Fibroblast of skin of scalp (primary cell): ENCODE data around the gene ASCL3. TPM values are rescaled to one million over a fixed set of nuclear protein-coding genes. Genes with fewer than 3 reads are reported as not detected.
"Not testable (repeated sequence)": the region's sequence is repeated elsewhere in the genome, so short reads cannot be mapped to it uniquely, and the experiment has no call there.

ENCODE experiments used
- DNase-seq: peaks from one replicate; pipeline ENCODE4 v3.0.0-alpha.2; 2013
- polyA plus RNA-seq, 2 experiments: library from polyadenylated mRNA; unstranded; fragments of 120-200 nt; gene quantifications; one replicate each; pipeline ENCODE4 v1.2.1, GENCODE V29; 2013; ENCODE audit not compliant: insufficient read length in 2 of 2

The ASCL3 gene, protein sequence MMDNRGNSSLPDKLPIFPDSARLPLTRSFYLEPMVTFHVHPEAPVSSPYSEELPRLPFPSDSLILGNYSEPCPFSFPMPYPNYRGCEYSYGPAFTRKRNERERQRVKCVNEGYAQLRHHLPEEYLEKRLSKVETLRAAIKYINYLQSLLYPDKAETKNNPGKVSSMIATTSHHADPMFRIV
- polyA plus RNA-seq (2013, experiment 1 of 2; ENCODE audit: insufficient read length) = not detected
- polyA plus RNA-seq (2013, experiment 2 of 2; ENCODE audit: insufficient read length) = not detected

DNA sequence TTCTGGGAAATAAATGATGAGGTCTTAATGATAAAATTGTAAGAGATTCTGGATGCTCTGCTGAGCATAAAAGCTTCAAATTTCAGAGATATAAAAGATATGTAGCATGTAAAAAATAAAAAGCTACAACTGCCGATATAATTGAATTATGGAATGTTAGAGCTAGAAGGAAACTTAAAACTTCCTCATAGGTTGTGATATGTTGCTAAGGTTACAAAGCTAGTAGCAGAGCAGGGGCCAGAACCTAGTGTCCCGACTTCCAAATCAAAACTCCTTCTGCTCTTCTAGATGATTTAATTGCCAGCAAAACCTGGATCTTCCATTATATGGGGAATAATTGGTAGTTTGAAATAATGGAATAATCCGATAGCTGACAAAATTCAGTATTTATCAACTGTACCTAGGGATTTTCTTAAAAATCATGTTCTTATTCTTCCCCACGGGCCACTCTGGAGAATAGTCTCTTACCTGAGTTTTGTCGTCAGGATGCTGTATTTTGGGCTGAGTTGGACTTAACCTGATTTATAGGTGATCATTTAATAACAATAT is at the start of gene ASCL3:
Gene ASCL3 (minus strand): TSS at position 499 of the 549 bp plus-strand sequence. CDS start 4,855 bp downstream, outside the sequence.
- no peak for DNase-seq

DNA sequence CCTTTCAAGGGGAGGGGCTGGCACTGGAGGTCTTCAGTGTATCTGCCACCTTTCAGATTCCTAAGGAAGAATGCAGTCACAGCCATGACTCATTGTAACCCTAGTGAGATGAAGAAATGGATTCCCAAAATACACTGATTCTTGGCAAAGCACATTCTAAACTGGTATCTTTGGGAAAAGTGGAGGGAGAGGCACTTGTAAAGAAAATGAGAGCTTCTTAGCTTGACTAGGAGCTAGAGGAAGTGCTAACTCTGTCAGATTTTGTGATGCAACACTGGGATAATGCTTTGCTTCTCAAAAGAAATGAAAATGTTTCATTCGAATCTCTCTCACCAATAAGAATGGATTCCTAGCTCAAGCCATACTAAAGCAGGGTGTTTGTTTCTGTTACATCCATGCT is 46.6 kb upstream of the ASCL3 start:
- DNase-seq = peak; percentile 65

DNA sequence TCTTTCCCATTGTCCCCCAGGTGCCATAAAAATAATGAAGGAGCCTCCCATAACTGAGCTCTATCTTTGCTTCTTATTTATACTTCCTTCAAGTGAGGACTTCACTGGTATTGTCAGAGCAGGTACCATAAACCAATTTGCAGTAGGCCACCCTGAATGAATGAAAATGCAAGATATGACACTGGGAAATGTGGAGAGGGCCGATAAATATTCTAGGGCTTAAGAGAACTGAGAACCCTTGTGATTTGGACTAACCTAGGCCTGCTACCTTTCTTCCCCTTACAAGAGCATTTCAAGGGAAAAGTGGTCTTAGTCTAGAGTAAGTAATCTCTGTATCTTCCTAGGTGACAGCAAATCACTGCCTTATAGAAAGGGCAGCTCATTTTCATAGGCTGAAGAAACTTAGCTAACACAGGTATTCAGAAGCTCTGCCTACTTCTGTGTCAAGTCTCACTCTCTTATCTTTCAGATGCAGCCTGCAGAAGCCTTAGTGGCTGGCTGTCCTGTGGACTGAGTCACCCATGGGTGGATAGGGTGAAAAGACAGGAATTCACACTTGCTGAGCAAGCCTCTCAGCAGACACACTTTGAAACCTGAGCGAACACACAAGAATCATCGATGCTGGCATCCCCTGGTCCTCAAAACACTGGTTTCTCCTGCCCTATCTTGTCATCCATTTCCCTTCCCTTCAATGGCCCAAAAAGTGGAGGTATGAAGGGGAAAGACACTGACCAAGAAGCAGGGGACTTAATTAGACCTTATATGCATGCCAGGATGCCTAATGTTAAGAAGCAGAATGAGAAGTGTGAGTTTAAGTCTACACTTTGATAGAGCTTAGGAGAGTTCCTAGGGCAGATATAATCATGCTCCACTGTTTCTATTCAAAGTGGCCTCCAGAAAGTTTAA is 45.8 kb upstream of the ASCL3 start:
- DNase-seq = peak; percentile 47

DNA sequence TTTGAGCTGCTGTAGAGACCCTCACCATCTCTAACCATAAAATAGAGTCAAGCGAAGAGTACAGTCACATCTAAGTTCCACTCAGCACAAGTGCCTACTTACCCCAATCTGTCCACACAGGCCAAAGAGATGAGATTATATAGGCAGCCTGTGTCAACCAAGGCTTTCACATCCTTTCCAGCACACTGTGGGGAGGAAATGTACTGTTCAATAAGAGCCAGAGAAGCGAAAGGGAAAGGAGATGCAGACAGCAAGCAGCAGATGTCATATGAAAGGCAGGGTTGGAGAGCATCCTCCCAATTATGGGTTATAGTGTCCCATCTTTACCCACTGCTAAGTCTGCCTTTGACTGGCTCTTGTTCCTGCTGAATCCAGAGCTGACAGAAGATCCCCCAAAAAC is 44.6 kb upstream of the ASCL3 start:
- no peak for DNase-seq

DNA sequence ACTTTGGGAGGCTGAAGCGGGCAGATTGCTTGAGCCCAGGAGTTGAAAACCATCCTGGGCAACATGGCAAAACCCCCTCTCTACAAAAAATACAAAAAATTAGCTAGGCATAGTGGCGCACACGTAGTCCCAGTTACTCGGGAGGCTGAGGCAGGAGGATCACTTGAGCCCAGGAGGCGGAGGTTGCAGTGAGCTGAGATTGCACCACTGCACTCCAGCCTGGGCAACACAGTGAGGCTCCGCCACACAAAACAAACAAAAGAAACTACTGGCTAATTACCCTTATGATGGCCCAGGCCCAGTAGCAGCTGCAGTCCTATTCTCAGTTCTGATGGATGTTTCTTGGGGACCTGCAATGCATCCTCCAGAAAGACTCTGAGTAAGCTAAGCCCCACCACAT is 44.0 kb upstream of the ASCL3 start:
- not testable (repeated sequence) for DNase-seq

DNA sequence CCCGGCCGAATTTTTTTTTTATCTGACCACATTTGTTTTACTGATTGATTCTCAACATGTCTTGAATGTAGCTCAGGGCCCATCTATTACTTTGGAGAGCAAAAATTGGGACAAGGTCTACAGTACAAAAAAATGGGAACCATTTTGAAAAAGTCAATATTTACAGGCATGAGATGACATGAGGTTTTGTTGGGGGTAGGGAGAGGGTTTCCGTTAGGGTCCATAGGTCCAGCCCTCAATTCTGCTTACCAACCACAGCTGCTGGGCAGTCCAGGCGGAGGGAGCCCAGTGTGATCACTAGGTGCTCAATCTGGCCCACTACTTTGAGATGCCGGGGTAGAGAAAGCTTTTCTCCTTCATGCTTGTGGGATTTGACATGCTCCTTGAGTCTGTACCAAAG is 42.6 kb upstream of the ASCL3 start:
- no peak for DNase-seq

DNA sequence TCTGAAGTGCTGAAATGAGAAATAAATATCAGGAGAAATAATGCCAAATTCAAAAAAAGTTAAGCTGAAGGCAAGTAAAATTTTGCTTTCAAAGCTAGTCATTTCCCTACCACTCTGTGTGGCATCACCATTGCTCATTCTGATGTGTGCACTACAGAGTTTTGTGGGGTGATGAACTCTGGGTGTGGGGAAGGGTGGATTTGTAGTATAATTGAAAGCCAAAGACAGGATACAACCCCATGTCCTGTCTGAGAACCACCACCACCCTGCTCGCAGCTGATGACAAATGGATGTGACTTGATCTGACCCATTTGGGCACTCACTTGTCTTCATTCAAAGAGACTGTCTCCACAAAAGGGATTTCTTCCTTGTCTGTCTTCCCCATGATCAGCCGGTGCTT is 40.7 kb upstream of the ASCL3 start:
- no peak for DNase-seq

DNA sequence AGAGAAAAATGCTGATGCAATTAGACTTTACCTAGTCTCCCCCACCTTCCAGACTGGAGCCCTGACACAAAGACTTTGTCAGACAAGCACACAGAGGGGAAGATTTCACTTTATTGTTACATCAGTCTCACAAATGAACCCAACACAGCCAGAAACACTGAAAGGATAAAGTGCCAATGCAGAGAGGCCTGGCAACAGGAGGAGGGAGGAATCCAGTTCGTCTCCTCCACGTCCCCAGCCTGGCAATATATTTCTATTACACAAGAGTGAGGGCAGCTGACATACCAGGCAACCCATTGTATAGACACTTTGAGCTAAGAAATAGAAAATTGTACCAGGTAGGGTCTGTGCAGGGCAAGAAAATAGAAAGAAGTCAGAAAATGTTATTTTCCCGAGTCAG is 37.7 kb upstream of the ASCL3 start:
- DNase-seq = no peak

DNA sequence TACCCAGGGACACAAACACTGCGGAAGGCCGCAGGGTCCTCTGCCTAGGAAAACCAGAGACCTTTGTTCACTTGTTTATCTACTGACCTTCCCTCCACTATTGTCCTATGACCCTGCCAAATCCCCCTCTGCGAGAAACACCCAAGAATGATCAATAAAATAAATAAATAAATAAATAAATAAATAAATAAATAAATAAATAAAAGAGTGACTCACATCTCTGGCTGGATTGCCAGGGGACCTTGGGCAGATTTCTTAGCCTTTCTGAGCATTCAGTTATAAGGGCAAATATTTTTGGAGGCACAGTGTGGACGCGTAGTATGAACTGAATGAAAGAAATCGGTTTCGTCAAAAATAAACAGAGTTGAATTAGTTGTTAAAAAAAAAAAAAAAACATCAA is 36.5 kb upstream of the ASCL3 start:
- DNase-seq = not testable (repeated sequence)

DNA sequence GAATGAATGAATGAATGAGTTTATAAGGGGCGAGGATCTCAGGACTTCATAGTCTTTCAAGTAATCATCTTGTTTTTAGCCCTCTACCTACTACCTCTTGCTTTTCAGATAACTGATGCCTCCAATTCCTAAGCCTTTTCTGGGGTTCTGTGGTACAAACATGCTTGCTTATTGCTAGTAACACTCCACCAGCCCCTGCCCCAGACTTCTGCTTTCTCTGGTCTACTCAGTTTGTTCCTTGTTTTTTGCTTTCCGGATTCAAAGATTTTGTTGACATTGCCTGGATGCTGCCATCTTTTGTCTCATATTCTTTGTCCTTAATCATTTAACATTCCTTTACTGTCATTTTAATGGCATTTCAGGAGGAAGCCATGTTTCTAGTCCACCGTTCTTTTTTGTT is 30.3 kb upstream of the ASCL3 start:
- no peak for DNase-seq

DNA sequence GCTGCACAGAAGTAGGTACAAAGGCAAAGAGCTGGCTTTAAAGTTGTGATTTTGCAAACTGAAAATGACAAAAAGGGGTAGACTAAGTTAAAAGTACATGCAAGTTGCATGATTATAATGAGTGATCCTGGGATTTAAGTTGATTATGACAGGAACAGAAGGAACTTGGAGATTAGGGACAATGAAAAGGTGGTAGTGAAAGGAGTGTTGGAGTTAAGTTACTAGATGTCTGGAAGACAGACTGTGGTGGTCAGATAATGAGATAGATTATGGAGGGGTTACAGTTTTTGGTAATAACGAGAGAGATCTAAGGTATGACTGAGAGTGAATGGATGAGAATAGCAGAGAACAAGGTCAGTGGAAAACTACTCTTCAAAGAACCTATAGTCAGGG is 29.1 kb upstream of the ASCL3 start:
- no peak for DNase-seq

DNA sequence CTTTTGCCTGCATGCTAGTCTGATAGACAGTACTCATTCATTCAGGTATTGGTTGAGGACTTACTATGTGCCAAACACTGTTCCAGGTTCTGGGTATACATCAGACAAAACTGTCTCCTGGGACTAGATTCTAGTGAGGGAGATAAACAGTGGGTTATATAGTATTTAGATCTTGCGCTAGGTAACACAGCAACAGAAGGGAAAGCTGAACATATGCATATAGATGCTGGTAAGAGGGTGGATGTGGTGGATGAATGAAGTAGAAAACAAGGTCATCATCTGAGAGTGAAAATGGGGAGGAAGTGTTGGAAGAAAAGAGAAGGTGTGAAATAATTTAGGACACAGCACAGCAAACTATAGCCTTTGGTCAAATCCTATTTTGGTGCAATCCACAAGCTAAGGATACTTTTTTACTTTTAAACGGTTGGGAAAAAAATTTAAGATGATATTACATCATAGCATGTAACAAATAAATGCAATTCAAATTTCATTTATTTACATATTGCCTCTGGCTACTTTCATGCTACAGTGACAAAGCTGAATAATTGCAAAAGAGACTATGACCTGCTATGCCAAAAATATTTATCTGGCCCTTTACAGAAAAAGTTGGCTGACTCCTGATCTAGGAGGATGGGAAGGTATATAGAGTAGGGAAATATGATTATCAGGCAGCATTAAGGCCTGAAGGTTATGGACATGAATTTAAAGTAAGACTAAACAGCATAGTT is 28.5 kb upstream of the ASCL3 start:
- DNase-seq = no peak

DNA sequence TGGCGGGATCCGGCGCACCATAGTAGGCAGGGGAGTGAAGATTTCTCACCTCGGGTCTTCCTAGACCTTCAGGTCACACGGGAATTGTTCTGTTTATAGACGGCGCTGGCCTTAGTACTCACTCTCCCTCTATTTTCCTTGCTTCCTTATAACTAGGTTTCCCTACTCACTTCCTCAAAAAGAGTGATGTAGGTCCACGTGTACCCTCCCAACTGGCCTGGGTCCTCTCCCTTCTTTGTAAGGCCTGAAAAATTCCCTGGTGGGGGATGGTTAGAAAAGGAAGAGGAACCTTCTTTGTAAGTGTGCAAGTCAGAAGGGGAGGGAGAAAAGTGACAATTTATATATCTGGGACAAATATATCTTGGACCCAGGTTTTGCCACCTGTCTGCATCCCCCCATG is 24.4 kb upstream of the ASCL3 start:
- DNase-seq = no peak

DNA sequence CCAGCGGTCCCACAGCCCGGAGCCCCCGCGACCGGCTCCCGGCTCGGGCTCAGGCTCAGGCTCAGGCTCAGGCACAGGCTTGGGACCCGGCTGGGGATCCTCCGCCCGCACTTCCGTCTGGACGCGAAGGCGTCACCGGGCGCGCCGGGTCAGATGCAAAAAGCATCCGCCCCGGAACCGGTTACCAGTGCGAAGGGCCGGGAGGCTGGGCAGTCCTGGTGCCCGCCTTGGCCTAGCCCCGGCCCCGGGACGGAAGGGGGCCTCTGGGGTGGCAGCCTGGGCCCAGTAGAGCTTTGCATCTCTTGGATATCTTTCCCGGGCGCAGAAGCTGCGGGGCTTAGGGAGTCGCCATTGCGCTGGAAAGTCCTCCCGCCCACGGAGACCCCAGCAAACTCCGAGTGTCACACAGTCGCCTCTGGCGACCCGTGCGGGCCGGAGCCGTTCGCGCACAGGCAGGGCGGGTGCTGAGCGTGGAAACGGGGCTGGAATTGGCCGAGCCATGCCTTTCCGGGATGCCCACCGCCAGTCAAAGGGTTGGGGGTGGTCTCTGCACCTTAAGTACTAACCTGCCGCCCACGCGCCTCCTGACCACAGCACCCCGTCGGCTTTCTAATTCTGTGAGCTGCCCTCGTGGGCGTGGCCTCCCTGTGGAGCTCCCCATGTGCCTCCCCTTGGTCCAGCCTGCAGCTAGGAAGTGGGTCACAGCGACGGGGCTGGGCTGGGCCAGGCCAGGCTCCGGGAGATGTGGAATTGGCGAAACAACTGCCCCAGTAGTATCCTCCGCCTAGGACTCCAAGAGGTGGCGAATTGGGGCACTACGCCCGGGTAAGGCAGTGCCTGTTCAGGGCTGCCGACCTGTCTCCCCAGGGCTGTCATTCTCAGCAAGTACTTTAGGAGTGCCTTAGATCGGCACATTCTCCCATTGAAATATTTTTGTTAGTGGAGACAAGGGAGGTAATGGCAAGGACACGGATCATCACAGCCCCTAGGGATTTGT is 21.8 kb upstream of the ASCL3 start, which contains the start of gene TMEM9B:
Gene TMEM9B (minus strand): TSS at position 119 of the 997 bp plus-strand sequence. CDS start 129 bp downstream, outside the sequence.
- peak; percentile 86 for DNase-seq

DNA sequence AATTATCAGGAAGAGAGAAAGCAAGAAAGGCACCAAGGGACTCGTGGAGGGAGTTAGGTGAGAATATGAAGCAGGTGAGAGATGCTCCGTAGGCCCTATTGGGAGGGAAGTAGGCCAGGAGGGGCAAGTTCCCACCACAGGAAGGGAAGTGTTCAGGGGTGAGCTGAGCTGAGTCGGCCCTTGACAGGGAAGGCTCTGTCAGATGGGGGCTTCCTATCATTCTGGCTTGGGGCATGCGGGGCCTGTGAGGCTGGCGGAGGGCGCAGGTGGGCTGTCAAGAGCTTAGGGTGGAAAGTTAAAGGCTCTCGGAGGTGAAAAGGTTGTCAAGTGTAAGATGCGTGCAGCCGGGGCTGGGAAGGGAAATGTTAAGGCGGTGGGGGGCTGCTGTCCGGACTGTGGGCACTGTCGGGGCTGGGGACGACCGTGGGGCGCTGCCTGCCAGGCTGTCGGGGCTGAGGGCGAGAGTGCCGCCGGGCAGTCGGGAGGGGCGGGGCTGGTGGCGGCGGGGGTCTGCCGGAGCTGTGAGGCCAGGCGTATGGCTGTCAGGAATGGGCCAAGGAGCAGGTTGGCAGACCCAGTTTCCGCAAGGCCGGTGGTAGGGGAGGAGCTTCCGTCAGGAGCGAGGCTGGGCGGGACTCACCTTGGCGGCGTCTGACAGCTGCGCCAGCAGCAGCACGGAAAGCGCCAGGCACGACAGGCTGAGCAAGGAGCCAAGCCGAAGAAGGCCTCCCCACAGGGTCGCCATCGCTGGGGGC is 20.9 kb upstream of the ASCL3 start:
- no peak for DNase-seq

DNA sequence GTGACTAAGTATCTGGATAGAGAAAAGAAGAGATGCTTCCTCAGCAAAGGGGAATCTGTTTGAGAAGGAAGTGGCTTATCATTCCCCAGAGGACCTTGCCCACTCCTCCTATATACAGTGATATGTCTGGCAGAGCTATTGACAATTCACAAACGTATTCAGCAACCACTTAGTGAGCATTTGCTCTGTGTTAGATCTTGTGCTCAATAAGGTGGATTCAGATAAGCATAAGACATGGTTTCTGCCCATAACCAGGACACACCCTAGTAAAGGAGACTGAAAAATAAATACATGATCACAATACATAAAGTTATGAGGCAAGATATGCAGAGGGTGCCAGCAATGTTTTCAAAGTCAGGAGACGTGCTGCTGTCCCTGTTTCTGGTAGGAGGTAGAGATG is 20.0 kb upstream of the ASCL3 start:
- DNase-seq = no peak

DNA sequence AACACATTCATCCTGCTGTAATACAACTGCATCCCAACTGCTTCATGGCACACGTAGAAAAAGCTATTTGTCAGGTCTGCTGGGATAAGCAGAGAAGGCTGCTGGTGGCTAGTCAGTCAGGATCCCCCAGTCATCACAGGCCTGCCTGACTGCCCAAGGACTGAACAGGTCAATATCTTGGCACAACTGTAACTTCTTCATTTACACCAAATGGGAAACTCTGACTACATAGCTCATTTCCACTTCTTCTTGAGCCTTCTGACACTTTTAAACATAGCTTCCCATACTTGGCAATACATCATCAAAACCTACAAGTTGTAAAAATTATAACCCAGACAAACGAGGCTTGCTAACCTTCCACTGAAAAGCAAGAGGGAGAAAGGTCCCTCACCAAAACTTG is 18.6 kb upstream of the ASCL3 start:
- no peak for DNase-seq

DNA sequence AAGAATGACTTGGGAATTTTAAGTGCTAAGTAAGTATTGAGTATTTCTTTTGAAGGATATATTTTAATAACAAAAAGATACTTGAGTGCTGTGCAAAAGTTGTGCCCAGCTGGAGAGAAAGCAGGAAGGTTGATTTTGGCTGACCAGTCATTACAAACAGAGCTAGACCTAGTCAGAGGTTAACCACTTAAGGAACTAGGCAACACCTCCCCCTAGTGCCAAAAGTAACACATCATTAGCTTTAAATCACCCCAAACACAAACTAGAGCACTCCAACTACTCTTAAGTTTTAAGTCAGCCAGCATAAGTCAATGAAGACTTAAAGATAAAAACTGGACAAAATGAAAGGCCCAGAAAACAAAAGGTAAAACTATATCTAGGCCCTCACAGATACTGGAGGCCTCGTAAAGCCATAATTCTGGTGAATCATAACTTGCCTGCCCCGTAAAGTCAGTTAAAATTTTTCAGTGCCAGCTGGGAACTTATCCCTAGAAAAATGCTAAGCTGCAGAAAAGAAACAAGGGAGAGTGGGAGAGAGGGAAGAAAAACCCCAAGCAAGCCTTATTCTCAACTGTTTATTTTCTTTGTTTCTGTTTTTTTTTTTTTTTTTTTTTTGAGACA is 16.8 kb upstream of the ASCL3 start:
- peak; percentile 81 for DNase-seq

DNA sequence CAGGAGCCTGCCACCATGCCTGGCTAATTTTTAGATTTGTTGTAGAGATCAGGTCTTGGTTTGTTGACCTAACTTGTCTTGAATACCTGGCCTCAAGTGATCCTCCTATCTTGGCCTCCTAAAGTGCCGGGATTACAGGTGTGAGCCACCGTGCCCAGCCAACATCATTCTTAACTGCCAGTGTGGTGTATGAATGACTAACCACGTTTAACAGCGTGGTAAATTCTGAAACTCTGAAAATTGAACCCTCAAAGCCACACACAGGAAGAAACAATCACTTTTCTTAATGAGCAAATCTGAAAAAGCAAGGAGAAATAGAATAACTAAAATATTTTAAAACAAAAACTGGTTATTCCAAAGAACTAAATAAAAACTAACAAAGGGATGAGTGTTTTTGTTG is 14.0 kb upstream of the ASCL3 start:
- no peak for DNase-seq

DNA sequence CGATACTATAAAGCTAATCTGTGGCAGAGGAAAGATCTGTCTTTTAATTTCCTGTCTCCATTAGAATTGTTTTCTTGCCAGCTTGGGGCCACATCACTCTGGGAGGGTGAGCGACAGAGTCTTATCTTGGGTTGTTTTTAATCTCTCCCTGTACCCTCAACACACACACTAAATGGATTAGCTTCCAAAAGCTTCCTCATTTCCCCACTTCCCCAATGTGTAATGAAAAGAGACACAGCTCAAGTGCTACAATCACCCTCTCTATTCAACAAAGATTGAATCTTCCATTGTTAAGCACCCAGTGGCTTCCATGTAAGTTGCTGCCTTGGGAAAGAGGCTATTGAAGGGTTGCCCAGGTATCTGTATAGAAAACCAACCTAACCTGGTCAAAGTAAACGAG is 6.1 kb upstream of the ASCL3 start:
- DNase-seq = no peak
